Measurements from ENCODE around the gene PTPRA.

Gene PTPRA

DNA sequence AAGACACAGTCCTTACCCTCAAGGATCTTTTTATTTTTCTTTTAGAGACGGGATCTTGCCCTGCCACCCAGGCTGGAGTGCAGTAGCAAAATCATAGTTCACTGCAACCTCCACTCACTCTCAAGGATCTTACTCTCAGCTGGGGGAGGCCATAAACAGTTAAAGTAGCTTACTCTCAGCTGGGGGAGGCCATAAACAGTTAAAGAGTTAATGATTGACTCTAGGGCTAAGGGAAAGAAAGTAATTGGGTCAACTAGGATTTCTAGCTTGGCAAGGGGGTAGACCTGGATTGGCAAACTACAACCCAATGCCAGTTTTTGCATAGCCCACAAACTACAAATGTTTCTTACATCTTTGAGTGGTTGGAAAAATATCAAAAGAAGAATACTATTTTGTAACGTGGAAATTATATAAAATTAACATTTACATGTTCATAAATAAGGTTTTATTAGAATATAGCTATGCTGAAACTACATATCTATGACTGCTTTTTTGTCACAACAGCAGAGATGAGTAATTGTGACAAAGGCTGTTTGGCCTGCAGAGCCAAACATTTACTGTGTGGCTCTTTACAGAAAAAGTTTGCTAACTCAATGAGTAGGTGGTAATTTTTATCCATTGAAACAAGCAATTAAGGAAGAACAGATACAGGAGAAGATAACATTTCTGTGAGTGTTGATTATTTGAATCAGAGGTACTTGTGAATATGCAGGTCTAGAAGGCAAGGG lies 46.4 kb downstream of the PTPRA start:
- DNase-seq (ENCODE audit: low read depth in 2 of 2) = no peak
- no peak overlapping the region for H3K4me3 ChIP-seq (replicated peaks in 1 of 2; ENCODE audit: low read depth in 2 of 2, low read length in 2 of 2)
- TF ChIP-seq, protein P1, sequence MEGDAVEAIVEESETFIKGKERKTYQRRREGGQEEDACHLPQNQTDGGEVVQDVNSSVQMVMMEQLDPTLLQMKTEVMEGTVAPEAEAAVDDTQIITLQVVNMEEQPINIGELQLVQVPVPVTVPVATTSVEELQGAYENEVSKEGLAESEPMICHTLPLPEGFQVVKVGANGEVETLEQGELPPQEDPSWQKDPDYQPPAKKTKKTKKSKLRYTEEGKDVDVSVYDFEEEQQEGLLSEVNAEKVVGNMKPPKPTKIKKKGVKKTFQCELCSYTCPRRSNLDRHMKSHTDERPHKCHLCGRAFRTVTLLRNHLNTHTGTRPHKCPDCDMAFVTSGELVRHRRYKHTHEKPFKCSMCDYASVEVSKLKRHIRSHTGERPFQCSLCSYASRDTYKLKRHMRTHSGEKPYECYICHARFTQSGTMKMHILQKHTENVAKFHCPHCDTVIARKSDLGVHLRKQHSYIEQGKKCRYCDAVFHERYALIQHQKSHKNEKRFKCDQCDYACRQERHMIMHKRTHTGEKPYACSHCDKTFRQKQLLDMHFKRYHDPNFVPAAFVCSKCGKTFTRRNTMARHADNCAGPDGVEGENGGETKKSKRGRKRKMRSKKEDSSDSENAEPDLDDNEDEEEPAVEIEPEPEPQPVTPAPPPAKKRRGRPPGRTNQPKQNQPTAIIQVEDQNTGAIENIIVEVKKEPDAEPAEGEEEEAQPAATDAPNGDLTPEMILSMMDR (IDR thresholded peaks at IDR 0.05; ENCODE audit: low read depth, low read length) = no peak

DNA sequence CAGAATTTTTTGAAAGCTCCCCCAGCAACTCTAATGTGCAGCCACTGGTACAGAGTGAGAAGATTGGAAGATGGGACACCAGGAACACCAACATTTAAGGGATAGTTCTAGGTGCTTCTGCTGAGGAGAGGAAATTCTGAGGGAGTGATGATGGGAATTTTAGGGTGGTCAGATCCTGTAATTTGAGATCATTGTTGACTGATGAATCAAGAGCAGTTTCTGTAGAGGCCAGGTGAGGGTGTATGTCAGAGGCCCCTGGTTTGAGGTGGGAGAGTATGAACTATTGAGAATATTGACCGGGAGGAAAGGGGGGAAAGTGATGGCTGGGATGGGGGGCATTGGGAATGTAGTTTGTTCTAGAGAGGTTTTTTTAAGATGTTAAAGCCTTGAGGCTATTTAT lies 47.2 kb downstream of the PTPRA start:
- TF ChIP-seq, protein P1 (IDR thresholded peaks at IDR 0.05; ENCODE audit: low read depth, low read length) = no peak
- DNase-seq (ENCODE audit: low read depth in 2 of 2) = no peak
- H3K4me3 ChIP-seq (replicated peaks in 1 of 2; ENCODE audit: low read depth in 2 of 2, low read length in 2 of 2) = no peak overlapping the region

DNA sequence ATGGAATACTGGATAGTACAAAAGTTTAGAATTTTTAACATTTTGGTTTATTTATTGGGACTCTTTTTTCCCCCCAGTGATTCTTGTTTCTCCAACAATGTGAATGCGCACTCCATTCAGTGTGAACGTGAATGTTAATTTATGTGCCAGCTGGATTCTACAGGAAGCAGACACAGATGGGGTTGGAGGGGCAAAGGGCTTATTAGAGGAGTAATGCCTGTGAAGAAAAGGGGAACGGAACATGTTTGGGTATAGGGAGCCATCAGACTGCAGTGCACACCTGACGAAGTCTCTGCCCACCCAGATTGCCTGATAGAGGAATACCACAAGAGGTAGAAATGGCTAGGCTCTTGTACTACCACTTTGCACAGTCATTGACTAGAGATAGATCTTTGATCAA lies 48.2 kb downstream of the PTPRA start:
- DNase-seq (ENCODE audit: low read depth in 2 of 2) = no peak
- TF ChIP-seq, protein P1 (IDR thresholded peaks at IDR 0.05; ENCODE audit: low read depth, low read length) = no peak

DNA sequence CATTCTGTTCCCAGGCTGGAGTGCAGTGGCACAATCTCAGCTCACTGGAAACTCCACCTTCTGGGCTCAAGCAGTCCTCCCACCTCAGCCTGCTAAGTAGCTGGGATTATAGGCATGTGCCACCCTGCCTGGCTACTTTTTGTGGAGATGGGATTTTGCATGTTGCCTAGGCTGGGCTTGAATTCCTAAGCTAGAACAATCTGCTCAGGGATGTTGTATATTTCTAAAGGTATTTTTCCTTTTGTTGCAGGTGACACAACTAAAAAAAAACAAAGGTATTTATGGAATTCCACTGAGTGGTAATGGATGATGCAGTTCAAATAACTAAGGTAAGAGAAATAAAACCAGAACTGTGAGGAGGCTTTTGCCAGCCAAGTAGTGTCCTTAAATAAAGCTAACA lies 49.7 kb downstream of the PTPRA start:
- TF ChIP-seq, protein P1 (IDR thresholded peaks at IDR 0.05; ENCODE audit: low read depth, low read length) = no peak
- no peak overlapping the region for H3K4me3 ChIP-seq (replicated peaks in 1 of 2; ENCODE audit: low read depth in 2 of 2, low read length in 2 of 2)
- no peak for DNase-seq (ENCODE audit: low read depth in 2 of 2)

More for the DNA sequence above, 48.2 kb downstream of the PTPRA start:
- H3K4me3 ChIP-seq (replicated peaks in 1 of 2; ENCODE audit: low read depth in 2 of 2, low read length in 2 of 2) = no peak overlapping the region

DNA sequence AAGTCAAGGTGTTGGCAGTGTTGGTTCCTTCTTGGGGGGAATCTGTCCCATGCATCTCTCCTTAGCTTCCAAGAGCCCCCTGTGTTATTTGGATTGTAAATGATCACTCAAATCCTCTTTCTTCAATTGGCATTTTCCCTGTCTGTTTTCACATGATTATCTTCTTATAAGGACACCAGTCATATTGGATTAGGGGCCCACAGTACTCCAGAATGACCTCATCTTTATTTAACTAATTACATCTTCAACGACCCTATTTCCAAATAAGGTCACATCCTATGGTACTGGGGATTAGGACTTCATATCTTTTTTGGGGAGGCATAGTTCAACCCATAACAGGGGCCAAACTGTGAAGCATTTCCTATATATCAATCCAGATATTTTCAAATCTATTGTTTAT lies 57.3 kb downstream of the PTPRA start:
- TF ChIP-seq, protein P1 (IDR thresholded peaks at IDR 0.05; ENCODE audit: low read depth, low read length) = no peak
- no peak overlapping the region for H3K4me3 ChIP-seq (replicated peaks in 1 of 2; ENCODE audit: low read depth in 2 of 2, low read length in 2 of 2)
- no peak for DNase-seq (ENCODE audit: low read depth in 2 of 2)

DNA sequence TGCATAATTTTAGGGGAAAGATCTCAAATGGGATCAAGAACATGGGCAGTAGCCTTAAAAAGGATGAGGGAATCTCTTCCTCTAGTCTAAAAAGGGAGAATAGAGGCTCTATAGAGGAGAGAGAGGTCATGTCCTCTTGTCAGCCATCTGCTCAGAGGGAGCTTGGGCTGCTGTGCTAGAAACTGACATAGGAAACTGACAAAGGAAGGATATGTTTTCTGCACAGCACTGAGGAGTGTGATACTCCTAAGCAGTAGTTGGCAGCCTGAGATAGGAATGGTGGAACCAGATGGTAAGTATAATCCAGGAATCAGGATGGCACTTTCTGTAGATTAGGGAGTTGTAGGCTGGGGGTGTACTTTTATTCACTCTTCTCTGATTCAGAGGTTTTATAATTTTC lies 59.2 kb downstream of the PTPRA start:
- TF ChIP-seq, protein P1 (IDR thresholded peaks at IDR 0.05; ENCODE audit: low read depth, low read length) = no peak
- no peak for DNase-seq (ENCODE audit: low read depth in 2 of 2)
- H3K4me3 ChIP-seq (replicated peaks in 1 of 2; ENCODE audit: low read depth in 2 of 2, low read length in 2 of 2) = no peak overlapping the region

DNA sequence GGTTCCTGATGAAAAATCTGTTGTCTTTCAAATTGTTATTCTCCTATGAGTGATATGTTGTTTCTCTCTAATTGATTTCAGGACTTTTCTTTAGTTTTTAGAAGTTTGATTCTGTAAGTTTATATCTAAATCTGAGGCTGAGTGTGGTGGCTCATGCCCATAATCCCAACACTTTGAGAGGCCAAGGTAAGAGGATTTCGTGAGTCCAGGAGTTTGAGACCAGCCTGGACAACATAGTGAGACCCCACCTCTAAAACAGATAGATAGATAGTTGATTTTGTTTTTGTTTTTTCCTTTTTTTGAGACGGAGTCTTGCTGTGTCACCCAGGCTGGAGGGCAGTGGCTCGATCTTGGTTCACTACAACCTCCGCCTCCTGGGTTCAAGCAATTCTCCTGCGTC lies 64.6 kb downstream of the PTPRA start:
- no peak for DNase-seq (ENCODE audit: low read depth in 2 of 2)
- TF ChIP-seq, protein P1 (IDR thresholded peaks at IDR 0.05; ENCODE audit: low read depth, low read length) = no peak
- H3K4me3 ChIP-seq (replicated peaks in 1 of 2; ENCODE audit: low read depth in 2 of 2, low read length in 2 of 2) = no peak overlapping the region

Measured in cardiac fibroblast (primary cell).